HCT116 (cell line): Measurements from ENCODE around the gene FAM118B.

Experiments
- CBX3 ChIP-seq: IDR thresholded peaks from 2 replicates; pipeline ENCODE4 v1.6.1; 2012; ENCODE audit warnings: low read depth
- EZH2 ChIP-seq: fragments of 200-600 bp; sonication (generic); IDR thresholded peaks from 2 replicates; pipeline ENCODE4 v1.6.1; 2017; ENCODE audit warnings: antibody characterized with exemption, mixed run types
- EZH2phosphoT487 ChIP-seq: fragments of 200-600 bp; IDR thresholded peaks from 2 replicates; pipeline ENCODE4 v1.6.1; 2018; ENCODE audit warnings: antibody characterized with exemption, borderline replicate concordance
- POLR2A ChIP-seq: IDR thresholded peaks from 2 replicates; pipeline ENCODE4 v1.7.0; 2011; ENCODE audit warnings: borderline replicate concordance; ENCODE audit not compliant: insufficient read depth, insufficient read length; ENCODE audit errors: extremely low read depth
- POLR2AphosphoS5 ChIP-seq: IDR thresholded peaks from 2 replicates; pipeline ENCODE4 v1.6.1; 2011; ENCODE audit warnings: mild to moderate bottlenecking, low read depth, low read length, moderate library complexity
- RAD21 ChIP-seq: IDR thresholded peaks from 2 replicates; pipeline ENCODE4 v1.6.1; 2012; ENCODE audit warnings: low read depth, mild to moderate bottlenecking
- SP1 ChIP-seq: IDR thresholded peaks from 2 replicates; pipeline ENCODE4 v1.6.1; 2012; ENCODE audit warnings: low read depth
- SRF ChIP-seq: IDR thresholded peaks from 2 replicates; pipeline ENCODE4 v1.6.1; 2012; ENCODE audit warnings: low read depth
- TCF7L2 ChIP-seq: IDR thresholded peaks from 2 replicates; pipeline ENCODE4 v1.7.0; 2011; ENCODE audit warnings: borderline replicate concordance, inconsistent platforms; ENCODE audit not compliant: insufficient read depth, insufficient read length; ENCODE audit errors: extremely low read depth
- YY1 ChIP-seq: IDR thresholded peaks from 2 replicates; pipeline ENCODE4 v1.6.1; 2011; ENCODE audit warnings: low read length, low read depth, moderate library complexity, mild to moderate bottlenecking; ENCODE audit not compliant: insufficient replicate concordance; ENCODE audit errors: extremely low read depth
- ZNF274 ChIP-seq: fragments of 200-500 bp; sonication (Bioruptor generic); IDR thresholded peaks from 2 replicates; pipeline ENCODE4 v1.6.1; 2014; ENCODE audit warnings: mild to moderate bottlenecking, low read depth, low read length, inconsistent platforms
- TF ChIP-seq, protein P1 (sequence below), 3 experiments: fragments of 200-600 bp in 1 of 3; sonication (generic) in 1 of 3; IDR thresholded peaks in 2 of 3; conservative IDR thresholded peaks in 1 of 3; 2 replicates each; pipeline ENCODE4 v1.5.1; 2012 to 2017; ENCODE audit warnings: low read depth in 2 of 3, low read length in 2 of 3, antibody characterized with exemption in 1 of 3, borderline replicate concordance in 1 of 3, control low read depth in 1 of 3, mild to moderate bottlenecking in 1 of 3, mixed read lengths in 1 of 3, mixed run types in 1 of 3, moderate library complexity in 1 of 3; ENCODE audit not compliant: insufficient read depth in 1 of 3
- TF ChIP-seq, protein P2 (sequence below): IDR thresholded peaks from 2 replicates; pipeline ENCODE4 v1.6.1; 2012; ENCODE audit warnings: low read depth

DNA sequence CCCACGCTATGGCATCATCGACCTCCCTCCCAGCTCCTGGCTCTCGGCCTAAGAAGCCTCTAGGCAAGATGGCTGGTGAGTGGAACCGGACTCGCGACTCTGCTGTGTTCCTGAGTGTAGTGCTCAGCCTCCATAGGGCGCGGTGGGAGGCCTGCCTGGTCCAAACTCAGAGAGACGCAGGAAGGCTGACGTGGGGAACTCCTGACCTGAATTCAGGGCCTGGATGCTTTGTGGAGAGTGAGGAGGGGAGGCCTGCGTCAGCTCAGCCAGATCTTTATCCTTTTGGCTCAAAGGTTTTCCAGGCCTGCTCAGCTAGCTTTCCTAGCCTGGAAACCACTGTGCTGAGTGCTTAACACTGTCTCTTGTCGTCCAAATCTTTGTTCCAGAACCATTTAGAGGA, 79.3 kb downstream of the FAM118B start:
- TF ChIP-seq EZH2 (no peak), ZNF274 (no peak), SP1 (no peak), EZH2phosphoT487 (no peak), RAD21 (no peak), POLR2A (no peak), YY1 (no peak), CBX3 (no peak), SRF (no peak), TCF7L2 (no peak), POLR2AphosphoS5 (no peak)
- TF ChIP-seq, protein P1, sequence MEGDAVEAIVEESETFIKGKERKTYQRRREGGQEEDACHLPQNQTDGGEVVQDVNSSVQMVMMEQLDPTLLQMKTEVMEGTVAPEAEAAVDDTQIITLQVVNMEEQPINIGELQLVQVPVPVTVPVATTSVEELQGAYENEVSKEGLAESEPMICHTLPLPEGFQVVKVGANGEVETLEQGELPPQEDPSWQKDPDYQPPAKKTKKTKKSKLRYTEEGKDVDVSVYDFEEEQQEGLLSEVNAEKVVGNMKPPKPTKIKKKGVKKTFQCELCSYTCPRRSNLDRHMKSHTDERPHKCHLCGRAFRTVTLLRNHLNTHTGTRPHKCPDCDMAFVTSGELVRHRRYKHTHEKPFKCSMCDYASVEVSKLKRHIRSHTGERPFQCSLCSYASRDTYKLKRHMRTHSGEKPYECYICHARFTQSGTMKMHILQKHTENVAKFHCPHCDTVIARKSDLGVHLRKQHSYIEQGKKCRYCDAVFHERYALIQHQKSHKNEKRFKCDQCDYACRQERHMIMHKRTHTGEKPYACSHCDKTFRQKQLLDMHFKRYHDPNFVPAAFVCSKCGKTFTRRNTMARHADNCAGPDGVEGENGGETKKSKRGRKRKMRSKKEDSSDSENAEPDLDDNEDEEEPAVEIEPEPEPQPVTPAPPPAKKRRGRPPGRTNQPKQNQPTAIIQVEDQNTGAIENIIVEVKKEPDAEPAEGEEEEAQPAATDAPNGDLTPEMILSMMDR (IDR thresholded peaks at IDR 0.05 in 2 of 3, conservative IDR thresholded peaks at IDR 0.05 in 1 of 3; ENCODE audit: borderline replicate concordance in 1 of 3, insufficient read depth in 1 of 3, low read depth in 2 of 3, low read length in 2 of 3), result no peak
- TF ChIP-seq, protein P2, sequence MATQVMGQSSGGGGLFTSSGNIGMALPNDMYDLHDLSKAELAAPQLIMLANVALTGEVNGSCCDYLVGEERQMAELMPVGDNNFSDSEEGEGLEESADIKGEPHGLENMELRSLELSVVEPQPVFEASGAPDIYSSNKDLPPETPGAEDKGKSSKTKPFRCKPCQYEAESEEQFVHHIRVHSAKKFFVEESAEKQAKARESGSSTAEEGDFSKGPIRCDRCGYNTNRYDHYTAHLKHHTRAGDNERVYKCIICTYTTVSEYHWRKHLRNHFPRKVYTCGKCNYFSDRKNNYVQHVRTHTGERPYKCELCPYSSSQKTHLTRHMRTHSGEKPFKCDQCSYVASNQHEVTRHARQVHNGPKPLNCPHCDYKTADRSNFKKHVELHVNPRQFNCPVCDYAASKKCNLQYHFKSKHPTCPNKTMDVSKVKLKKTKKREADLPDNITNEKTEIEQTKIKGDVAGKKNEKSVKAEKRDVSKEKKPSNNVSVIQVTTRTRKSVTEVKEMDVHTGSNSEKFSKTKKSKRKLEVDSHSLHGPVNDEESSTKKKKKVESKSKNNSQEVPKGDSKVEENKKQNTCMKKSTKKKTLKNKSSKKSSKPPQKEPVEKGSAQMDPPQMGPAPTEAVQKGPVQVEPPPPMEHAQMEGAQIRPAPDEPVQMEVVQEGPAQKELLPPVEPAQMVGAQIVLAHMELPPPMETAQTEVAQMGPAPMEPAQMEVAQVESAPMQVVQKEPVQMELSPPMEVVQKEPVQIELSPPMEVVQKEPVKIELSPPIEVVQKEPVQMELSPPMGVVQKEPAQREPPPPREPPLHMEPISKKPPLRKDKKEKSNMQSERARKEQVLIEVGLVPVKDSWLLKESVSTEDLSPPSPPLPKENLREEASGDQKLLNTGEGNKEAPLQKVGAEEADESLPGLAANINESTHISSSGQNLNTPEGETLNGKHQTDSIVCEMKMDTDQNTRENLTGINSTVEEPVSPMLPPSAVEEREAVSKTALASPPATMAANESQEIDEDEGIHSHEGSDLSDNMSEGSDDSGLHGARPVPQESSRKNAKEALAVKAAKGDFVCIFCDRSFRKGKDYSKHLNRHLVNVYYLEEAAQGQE, result no peak
